CD4-positive, alpha-beta T cell (primary cell): ENCODE measurements around the gene NTM. TPM values are rescaled to one million over a fixed set of nuclear protein-coding genes. Genes with fewer than 3 reads are reported as not detected.

Experiments
- ATAC-seq: fragments of 200-7000 bp; cut with Tn5 transposase; one replicate; pipeline ENCODE4 v1.10.0; 2022; ENCODE audit warnings: mild to moderate bottlenecking; ENCODE audit not compliant: poor library complexity
- CTCF ChIA-PET: fragments of 350-600 bp; sonication (Branson Sonifier 250); formaldehyde crosslinking; loops from one replicate; lab custom pipeline; 2021; ENCODE audit warnings: antibody characterized with exemption, inconsistent platforms; lab: Charles Lee
- POLR2A ChIA-PET: fragments of 350-600 bp; sonication (Branson Sonifier 250); formaldehyde crosslinking; loops from one replicate; lab custom pipeline; 2021; ENCODE audit warnings: antibody characterized with exemption, inconsistent platforms; lab: Charles Lee
- DNase-seq, 14 experiments: peaks; one replicate each; pipeline ENCODE4 v3.0.0-alpha.2; 2013 to 2020; ENCODE audit warnings: mixed read lengths in 2 of 14
- H3K27ac ChIP-seq, 2 donors: one replicate each; pipeline versions ENCODE4 v1.5.1 to v1.7.0; 2013; ENCODE audit warnings: low read length in 2 of 2, low read depth in 1 of 2, mild to moderate bottlenecking in 1 of 2
- H3K27me3 ChIP-seq, 2 experiments: 1 replicate in 1 of 2; 2 replicates in 1 of 2; pipeline versions ENCODE4 v1.6.1 to v1.7.0; 2013; ENCODE audit warnings: low read length in 2 of 2, control low read depth in 1 of 2, mild to moderate bottlenecking in 1 of 2, moderate library complexity in 1 of 2; ENCODE audit not compliant: insufficient read depth in 2 of 2, control insufficient read depth in 1 of 2
- H3K36me3 ChIP-seq: one replicate; pipeline ENCODE4 v1.6.1; 2013; ENCODE audit warnings: low read length, control low read depth; ENCODE audit not compliant: insufficient read depth
- H3K4me1 ChIP-seq: one replicate; pipeline ENCODE4 v1.6.1; 2013; ENCODE audit warnings: low read length, control low read depth; ENCODE audit not compliant: insufficient read depth
- H3K4me3 ChIP-seq: one replicate; pipeline ENCODE4 v1.5.1; 2013; ENCODE audit warnings: mild to moderate bottlenecking, low read length, moderate library complexity
- H3K9me3 ChIP-seq, 2 experiments: 1 replicate in 1 of 2; 2 replicates in 1 of 2; pipeline versions ENCODE4 v1.6.1 to v1.7.0; 2013; ENCODE audit warnings: low read length in 2 of 2, mild to moderate bottlenecking in 2 of 2, control low read depth in 1 of 2, moderate library complexity in 1 of 2; ENCODE audit not compliant: control insufficient read depth in 1 of 2, insufficient read depth in 1 of 2
- H3K27ac Mint-ChIP-seq: one replicate; pipeline ENCODE4 v1.8.0; 2020; ENCODE audit warnings: mixed read lengths
- H3K27me3 Mint-ChIP-seq: one replicate; pipeline ENCODE4 v1.8.0; 2021; ENCODE audit warnings: mixed read lengths
- H3K36me3 Mint-ChIP-seq: one replicate; pipeline ENCODE4 v1.8.0; 2021; ENCODE audit warnings: low read depth, mixed read lengths
- H3K4me1 Mint-ChIP-seq: one replicate; pipeline ENCODE4 v1.8.0; 2021; ENCODE audit warnings: low read depth, mixed read lengths
- H3K4me3 Mint-ChIP-seq: one replicate; pipeline ENCODE4 v1.8.0; 2020; ENCODE audit warnings: mild to moderate bottlenecking, mixed read lengths
- H3K9me3 Mint-ChIP-seq: one replicate; pipeline ENCODE4 v1.8.0; 2020; ENCODE audit warnings: mixed read lengths
- intact Hi-C, 2 experiments: fragments of 100-400 bp; cut with DNase I in 1 of 2; cut with micrococcal nuclease in 1 of 2; formaldehyde crosslinking; loops; one replicate each; pipeline versions ENCODE4 v1.15.1 to v1.9.0; 2023 to 2025; cut with DNase I, micrococcal nuclease
- total RNA-seq, 174 experiments: library from RNA in 2 of 174; stranded (reverse) in 2 of 174; gene quantifications; one replicate each; pipeline ENCODE4 v1.2.3 and lab custom pipeline; 2021 to 2026
- TF ChIP-seq, protein P1 (sequence below): fragments of 200-600 bp; IDR thresholded peaks from one replicate; pipeline ENCODE4 v1.8.0; 2022; ENCODE audit warnings: antibody characterized with exemption, mild to moderate bottlenecking

NTM gene
- total RNA-seq, 2 experiments from 2014 or later = not detected

DNA sequence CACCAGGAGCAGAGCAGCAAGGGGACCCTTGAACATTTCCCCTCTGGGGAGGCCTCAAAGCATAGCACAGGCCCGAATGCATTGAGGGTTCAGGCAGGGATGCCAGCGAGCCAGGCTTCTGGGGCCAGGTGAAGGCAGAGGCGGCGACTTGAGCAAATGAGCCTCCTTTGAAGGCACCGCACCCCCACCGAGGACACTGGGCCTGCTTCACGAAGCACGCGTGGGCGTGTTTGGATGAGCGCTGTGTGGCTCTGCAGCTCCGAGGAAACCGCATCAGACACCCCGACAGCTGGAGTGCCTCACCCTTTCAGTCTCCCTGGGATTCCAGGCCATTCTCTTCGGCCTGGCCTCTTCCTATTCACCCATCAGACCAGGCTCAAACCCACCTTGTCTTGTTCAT is 301.8 kb downstream of the NTM start:
- DNase-seq (no peak), ATAC-seq (no peak)
- intact Hi-C loops = loop anchor here in 1 of 2 experiments (10.0 kb wide), 1 partner anchor 747 kb away; no protein-coding TSS in a partner anchor
- peaks cover 4% of the 10 kb centered on the region for H3K4me1 Mint-ChIP-seq
- H3K27ac ChIP-seq = no peak overlapping the region
- ChIA-PET POLR2A (no interaction called here), CTCF (no interaction called here)
- H3K27ac Mint-ChIP-seq = no peak overlapping the region
- H3K36me3 Mint-ChIP-seq = no peaks in the 10 kb centered on the region
- H3K36me3 ChIP-seq = no peaks in the 10 kb centered on the region
- H3K27me3 Mint-ChIP-seq = no peaks in the 10 kb centered on the region
- TF ChIP-seq, protein P1, sequence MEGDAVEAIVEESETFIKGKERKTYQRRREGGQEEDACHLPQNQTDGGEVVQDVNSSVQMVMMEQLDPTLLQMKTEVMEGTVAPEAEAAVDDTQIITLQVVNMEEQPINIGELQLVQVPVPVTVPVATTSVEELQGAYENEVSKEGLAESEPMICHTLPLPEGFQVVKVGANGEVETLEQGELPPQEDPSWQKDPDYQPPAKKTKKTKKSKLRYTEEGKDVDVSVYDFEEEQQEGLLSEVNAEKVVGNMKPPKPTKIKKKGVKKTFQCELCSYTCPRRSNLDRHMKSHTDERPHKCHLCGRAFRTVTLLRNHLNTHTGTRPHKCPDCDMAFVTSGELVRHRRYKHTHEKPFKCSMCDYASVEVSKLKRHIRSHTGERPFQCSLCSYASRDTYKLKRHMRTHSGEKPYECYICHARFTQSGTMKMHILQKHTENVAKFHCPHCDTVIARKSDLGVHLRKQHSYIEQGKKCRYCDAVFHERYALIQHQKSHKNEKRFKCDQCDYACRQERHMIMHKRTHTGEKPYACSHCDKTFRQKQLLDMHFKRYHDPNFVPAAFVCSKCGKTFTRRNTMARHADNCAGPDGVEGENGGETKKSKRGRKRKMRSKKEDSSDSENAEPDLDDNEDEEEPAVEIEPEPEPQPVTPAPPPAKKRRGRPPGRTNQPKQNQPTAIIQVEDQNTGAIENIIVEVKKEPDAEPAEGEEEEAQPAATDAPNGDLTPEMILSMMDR = no peak
- H3K27me3 ChIP-seq = no peaks in the 10 kb centered on the region
- H3K4me3 ChIP-seq = no peak overlapping the region
- H3K4me1 ChIP-seq = no peaks in the 10 kb centered on the region
- H3K9me3 ChIP-seq = peaks cover 0 to 16% of the 10 kb centered on the region in 2 experiments
- no peak overlapping the region for H3K4me3 Mint-ChIP-seq
- no peaks in the 10 kb centered on the region for H3K9me3 Mint-ChIP-seq

DNA sequence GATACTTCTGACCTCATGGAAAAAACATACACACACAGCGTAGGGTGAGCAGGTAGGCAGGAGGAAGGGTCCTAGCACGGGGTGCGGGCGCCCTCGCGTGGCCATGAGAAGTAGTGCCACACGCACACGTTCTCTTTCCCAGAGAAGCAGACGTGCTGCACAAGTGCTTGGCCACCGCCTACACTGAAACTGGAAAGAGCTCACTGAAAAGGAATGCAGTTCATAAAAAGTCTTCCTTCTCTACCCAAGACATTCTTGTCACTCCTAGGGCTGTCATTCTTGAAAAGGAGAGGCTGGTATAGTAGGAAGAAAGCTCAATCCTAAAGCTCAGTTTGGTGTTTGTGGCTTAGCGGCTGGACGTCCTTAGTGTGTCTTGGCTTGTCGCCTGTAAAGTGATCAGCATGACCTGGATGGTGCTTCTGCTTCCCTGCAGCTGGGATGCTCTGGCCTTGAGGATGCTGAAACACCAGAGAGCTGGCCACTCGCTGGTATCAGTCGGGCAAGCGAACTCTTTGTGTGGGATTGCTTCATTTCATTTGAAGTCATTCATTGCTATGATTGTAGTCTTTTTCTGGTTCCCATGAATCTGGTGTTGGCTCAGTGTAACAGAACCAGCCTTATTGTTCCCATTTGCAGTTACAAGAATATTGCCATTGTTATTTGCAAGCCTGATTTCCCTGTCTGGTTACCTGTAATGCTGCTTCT is 303.8 kb downstream of the NTM start:
- no peaks in the 10 kb centered on the region for H3K9me3 Mint-ChIP-seq
- ChIA-PET POLR2A (no interaction called here), CTCF (no interaction called here)
- ATAC-seq (no peak), DNase-seq (peak in 4 of 14 experiments; percentile 11 to 41 (median 24))
- H3K27me3 Mint-ChIP-seq = no peaks in the 10 kb centered on the region
- no peaks in the 10 kb centered on the region for H3K4me1 Mint-ChIP-seq
- Histone ChIP-seq H3K27ac (no peak overlapping the region), H3K4me1 (no peaks in the 10 kb centered on the region), H3K4me3 (no peak overlapping the region), H3K27me3 (no peaks in the 10 kb centered on the region), H3K36me3 (no peaks in the 10 kb centered on the region), H3K9me3 (peaks cover 0 to 16% of the 10 kb centered on the region in 2 experiments)
- no peak overlapping the region for H3K4me3 Mint-ChIP-seq
- no peak overlapping the region for H3K27ac Mint-ChIP-seq
- intact Hi-C loops = loop anchor here in 1 of 2 experiments (10.0 kb wide), 1 partner anchor 749 kb away; no protein-coding TSS in a partner anchor
- no peaks in the 10 kb centered on the region for H3K36me3 Mint-ChIP-seq
- TF ChIP-seq, protein P1 = peak; percentile 28

DNA sequence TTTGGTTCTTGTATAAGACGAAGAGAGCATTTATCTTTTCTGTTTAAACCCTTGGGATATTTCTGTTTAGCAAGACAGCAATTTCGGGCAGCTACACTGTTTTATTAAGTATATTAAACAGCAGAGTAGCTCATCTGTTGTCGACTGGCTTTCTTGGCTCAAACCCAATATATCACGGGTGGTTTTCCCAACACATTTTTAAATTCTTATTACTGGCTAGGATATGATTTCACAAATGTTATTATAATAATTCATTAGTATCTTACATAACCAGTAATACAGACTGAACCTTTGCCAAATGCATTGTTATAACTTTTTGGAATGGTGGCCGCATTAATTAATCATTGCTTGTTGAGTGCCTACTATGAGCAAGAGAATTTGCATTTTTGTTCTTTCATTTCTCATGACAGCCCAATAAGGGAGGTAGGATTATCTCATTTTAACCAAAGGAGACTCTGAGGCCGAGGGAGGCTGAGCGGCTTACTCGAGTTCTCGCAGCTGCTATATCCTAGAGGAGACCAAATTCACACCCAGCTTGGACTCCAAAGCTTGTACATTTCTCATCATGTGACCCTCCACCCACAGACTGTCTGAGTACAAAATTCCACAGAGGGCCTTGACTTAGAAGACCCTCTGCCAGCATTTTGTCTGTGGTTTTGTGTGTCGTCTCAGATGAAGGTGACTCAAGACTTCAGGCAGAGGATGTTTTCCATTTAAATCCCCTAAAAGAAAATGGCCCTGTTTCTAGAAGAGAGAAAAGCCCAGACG is 304.9 kb downstream of the NTM start:
- Histone ChIP-seq H3K27me3 (no peaks in the 10 kb centered on the region), H3K9me3 (peaks cover 0 to 16% of the 10 kb centered on the region in 2 experiments), H3K27ac (no peak overlapping the region), H3K36me3 (no peaks in the 10 kb centered on the region), H3K4me1 (no peaks in the 10 kb centered on the region), H3K4me3 (no peak overlapping the region)
- CTCF ChIA-PET = no interaction called here
- intact Hi-C loops = loop anchor here in 1 of 2 experiments (10.0 kb wide), 1 partner anchor 751 kb away; no protein-coding TSS in a partner anchor
- H3K9me3 Mint-ChIP-seq = no peaks in the 10 kb centered on the region
- ATAC-seq (no peak), DNase-seq (no peak)
- no peaks in the 10 kb centered on the region for H3K4me1 Mint-ChIP-seq
- H3K4me3 Mint-ChIP-seq = no peak overlapping the region
- POLR2A ChIA-PET = no interaction called here
- no peak overlapping the region for H3K27ac Mint-ChIP-seq
- H3K27me3 Mint-ChIP-seq = no peaks in the 10 kb centered on the region
- TF ChIP-seq, protein P1 = no peak
- no peaks in the 10 kb centered on the region for H3K36me3 Mint-ChIP-seq
